ENCODE results near the gene FAM98A.

- TF ChIP-seq POLR2A (IDR thresholded peaks at IDR 0.05) (no peak), CTCF (IDR thresholded peaks at IDR 0.05) (no peak)
Observed at GRCh38 chr2:33541243-33541642, 57.9 kb downstream of the FAM98A start.

All from adrenal gland (tissue), 5 donors.